Thoracic aorta (tissue), 2 donors: ENCODE data around the gene RAP1GAP2. TPM values are rescaled to one million over a fixed set of nuclear protein-coding genes. Genes with fewer than 3 reads are reported as not detected.

ENCODE experiments used
- ATAC-seq: fragments of 150-250 bp; one replicate; pipeline ENCODE4 v1.8.0; 2017; ENCODE audit warnings: low read depth; ENCODE audit not compliant: insufficient number of reproducible peaks, low FRiP score
- DNase-seq: peaks from one replicate; pipeline ENCODE4 v3.0.0-alpha.2; 2020; ENCODE audit warnings: low spot score
- H3K27ac ChIP-seq, 2 donors: fragments of 200-600 bp; sonication (generic); 1 replicate in 1 of 2; 2 replicates in 1 of 2; pipeline ENCODE4 v1.5.1; 2016; ENCODE audit warnings: mild to moderate bottlenecking in 2 of 2, moderate library complexity in 2 of 2
- H3K27me3 ChIP-seq: fragments of 200-600 bp; sonication (generic); replicated peaks from 2 replicates; pipeline ENCODE4 v1.6.0; 2016; ENCODE audit warnings: mild to moderate bottlenecking; ENCODE audit not compliant: insufficient read depth
- H3K36me3 ChIP-seq: fragments of 200-600 bp; sonication (generic); one replicate; pipeline ENCODE4 v1.5.1; 2016
- H3K4me1 ChIP-seq, 2 donors: fragments of 200-600 bp; sonication (generic); 1 replicate in 1 of 2; 2 replicates in 1 of 2; pipeline versions ENCODE4 v1.5.1 to v1.6.0; 2016; ENCODE audit warnings: low read depth in 2 of 2, mild to moderate bottlenecking in 1 of 2; ENCODE audit not compliant: control insufficient read depth in 1 of 2
- H3K4me3 ChIP-seq: fragments of 200-600 bp; sonication (generic); 2 replicates; pipeline ENCODE4 v1.5.1; 2016; ENCODE audit warnings: mild to moderate bottlenecking
- H3K9me3 ChIP-seq: fragments of 200-600 bp; sonication (generic); 2 replicates; pipeline ENCODE4 v1.5.1; 2016
- CTCF ChIP-seq: fragments of 200-600 bp; sonication (generic); IDR thresholded peaks from one replicate; pipeline ENCODE4 v1.5.1; 2019; ENCODE audit warnings: antibody characterized with exemption
- total RNA-seq, 2 donors: library from RNA; depleted of rRNA; stranded (reverse); fragments of >200 nt; gene quantifications; one replicate each; pipeline versions ENCODE4 v1.1.0 to v1.2.3, GENCODE V29; 2016

The RAP1GAP2 gene
- total RNA-seq, 2 donors from 2014 or later, result 10.0 to 12.4 TPM

DNA sequence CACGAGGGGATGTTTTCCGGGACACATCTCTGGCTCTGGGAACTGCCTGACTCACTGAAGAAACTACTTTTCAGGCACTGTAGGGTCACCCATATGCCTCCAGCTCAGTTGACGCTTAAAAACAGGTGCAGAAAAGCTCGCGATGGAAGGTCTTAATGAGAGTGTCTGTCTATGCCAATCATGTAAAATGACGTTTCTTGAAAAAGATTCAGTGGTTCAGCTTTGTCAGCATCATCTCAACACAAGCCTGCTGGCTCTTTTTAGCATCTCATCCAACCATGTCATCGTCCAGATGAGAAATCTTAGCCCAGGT, 239.7 kb downstream of the RAP1GAP2 start:
- Histone ChIP-seq H3K4me1 (no peaks in the 10 kb centered on the region), H3K27me3 (no peaks in the 10 kb centered on the region), H3K36me3 (no peaks in the 10 kb centered on the region), H3K4me3 (no peak overlapping the region), H3K9me3 (no peaks in the 10 kb centered on the region), H3K27ac (no peak overlapping the region)
- ATAC-seq (no peak), DNase-seq (no peak)
- no peak for TF ChIP-seq CTCF

DNA sequence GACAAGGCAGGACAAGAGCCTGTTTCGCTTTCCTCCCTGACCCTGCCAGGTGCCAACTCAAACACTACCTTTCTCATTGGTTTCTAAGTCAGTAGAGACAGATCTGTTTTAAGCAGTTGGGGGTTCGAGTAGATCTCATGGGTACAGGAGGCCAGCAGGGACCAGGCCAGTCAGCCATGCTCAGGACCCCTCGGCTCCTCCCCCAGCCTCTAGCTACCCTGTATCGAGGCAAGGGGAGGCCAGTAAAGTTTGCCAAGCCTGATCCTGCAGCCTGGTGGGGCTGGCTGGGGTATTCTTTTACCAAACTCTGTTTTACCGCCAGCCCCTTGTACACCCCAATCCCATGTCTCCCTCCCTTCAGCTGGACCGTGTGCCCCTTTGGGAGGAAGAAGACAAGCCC, 240.6 kb downstream of the RAP1GAP2 start:
- no peaks in the 10 kb centered on the region for H3K27me3 ChIP-seq
- ATAC-seq (no peak), DNase-seq (no peak)
- no peaks in the 10 kb centered on the region for H3K4me1 ChIP-seq
- no peak for TF ChIP-seq CTCF
- no peak overlapping the region for H3K27ac ChIP-seq
- H3K9me3 ChIP-seq, result no peaks in the 10 kb centered on the region
- no peak overlapping the region for H3K4me3 ChIP-seq
- H3K36me3 ChIP-seq, result no peaks in the 10 kb centered on the region

DNA sequence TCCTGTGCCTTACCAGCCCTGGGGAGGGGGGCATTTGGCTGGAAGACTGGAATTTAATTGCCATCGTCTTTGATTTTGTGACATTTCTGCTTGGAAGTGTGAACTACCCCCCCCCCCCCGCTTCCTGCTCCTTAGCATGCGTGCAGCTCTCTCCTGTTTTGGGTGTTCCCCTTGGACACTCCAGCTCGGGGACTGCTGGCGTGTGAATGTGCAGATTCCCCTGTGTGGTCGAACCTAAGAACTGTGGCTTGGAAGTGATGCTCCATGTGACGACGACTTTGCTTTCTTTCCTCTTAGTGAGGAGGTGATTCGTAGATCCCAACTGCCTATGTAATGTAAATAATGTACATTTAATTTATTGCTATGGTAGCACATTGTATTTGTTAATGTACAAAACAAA, 241.0 kb downstream of the RAP1GAP2 start:
- no peak for DNase-seq
- ATAC-seq, result no peak
- no peak overlapping the region for H3K4me3 ChIP-seq
- no peak overlapping the region for H3K27ac ChIP-seq
- TF ChIP-seq CTCF, result no peak
- H3K36me3 ChIP-seq, result no peaks in the 10 kb centered on the region
- H3K4me1 ChIP-seq, result no peaks in the 10 kb centered on the region
- no peaks in the 10 kb centered on the region for H3K27me3 ChIP-seq
- no peaks in the 10 kb centered on the region for H3K9me3 ChIP-seq

DNA sequence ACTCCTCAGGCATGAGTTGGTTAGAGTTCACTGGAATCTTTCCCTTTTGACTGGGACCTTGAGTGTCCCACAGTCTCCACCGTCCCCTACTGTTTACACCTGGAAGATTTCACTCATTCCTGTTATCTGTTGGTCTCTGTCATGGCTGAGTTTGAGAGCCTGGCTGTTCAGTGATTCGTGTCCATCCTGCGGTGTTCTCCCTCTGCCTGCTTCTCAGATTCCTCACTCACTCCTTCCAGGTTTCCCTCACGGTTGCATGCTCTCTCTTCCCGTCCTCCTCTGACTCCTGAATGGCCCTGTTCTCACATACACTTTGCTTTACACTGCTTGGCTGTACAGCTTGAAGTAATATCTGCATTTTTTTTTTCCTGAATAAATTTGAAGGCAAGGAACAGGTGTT, 242.7 kb downstream of the RAP1GAP2 start:
- no peak overlapping the region for H3K27ac ChIP-seq
- no peak overlapping the region for H3K4me3 ChIP-seq
- no peaks in the 10 kb centered on the region for H3K27me3 ChIP-seq
- DNase-seq, result no peak
- H3K4me1 ChIP-seq, result no peaks in the 10 kb centered on the region
- ATAC-seq, result no peak
- no peak for TF ChIP-seq CTCF
- no peaks in the 10 kb centered on the region for H3K36me3 ChIP-seq
- no peaks in the 10 kb centered on the region for H3K9me3 ChIP-seq

GRCh38 chr17:3039736-3040135, 243.5 kb downstream of the RAP1GAP2 start:
- Histone ChIP-seq H3K9me3 (no peaks in the 10 kb centered on the region), H3K4me1 (no peaks in the 10 kb centered on the region), H3K4me3 (no peak overlapping the region), H3K27ac (no peak overlapping the region), H3K36me3 (no peaks in the 10 kb centered on the region), H3K27me3 (no peaks in the 10 kb centered on the region)
- DNase-seq, result no peak
- no peak for ATAC-seq
- no peak for TF ChIP-seq CTCF
